HG02623 (cell line): ENCODE results near the gene PRKAR1A.

Experiments
- ATAC-seq: cut with Tn5 transposase; IDR thresholded peaks from one replicate; pipeline ENCODE4 v1.9.1; 2021; ENCODE audit warnings: moderate library complexity; ENCODE audit not compliant: unreplicated experiment

The PRKAR1A gene

GRCh38 chr17:68541816-68542215, 29.6 kb downstream of the PRKAR1A start:
- ATAC-seq = no peak

- no peak for ATAC-seq
These were observed 30.7 kb downstream of the PRKAR1A start for GRCh38 chr17:68542698-68543463.

- no peak for ATAC-seq
These were observed 32.1 kb downstream of the PRKAR1A start for GRCh38 chr17:68544111-68544915.

- ATAC-seq = no peak
These were observed 44.3 kb downstream of the PRKAR1A start for GRCh38 chr17:68556551-68556950.

- no peak for ATAC-seq
These were observed 47.1 kb downstream of the PRKAR1A start for GRCh38 chr17:68559316-68559715.

GRCh38 chr17:68560966-68561720, 48.9 kb downstream of the PRKAR1A start:
- ATAC-seq = no peak

GRCh38 chr17:68562736-68563135, 50.5 kb downstream of the PRKAR1A start:
- no peak for ATAC-seq

GRCh38 chr17:68564415-68565111, 52.3 kb downstream of the PRKAR1A start:
- no peak for ATAC-seq

GRCh38 chr17:68565661-68566441, 53.6 kb downstream of the PRKAR1A start:
- ATAC-seq = no peak

GRCh38 chr17:68566442-68566738, 54.2 kb downstream of the PRKAR1A start:
- no peak for ATAC-seq

GRCh38 chr17:68567035-68567434, 54.8 kb downstream of the PRKAR1A start:
- ATAC-seq = no peak

- ATAC-seq = no peak
These were observed 55.4 kb downstream of the PRKAR1A start for GRCh38 chr17:68567581-68567980.

- ATAC-seq = no peak
These were observed 56.4 kb downstream of the PRKAR1A start for GRCh38 chr17:68568581-68568980.

- no peak for ATAC-seq
These were observed 57.1 kb downstream of the PRKAR1A start for GRCh38 chr17:68569346-68569745.

- ATAC-seq = no peak
These were observed 58.3 kb downstream of the PRKAR1A start for GRCh38 chr17:68570526-68570925.

GRCh38 chr17:68572138-68572842, 60.1 kb downstream of the PRKAR1A start:
- no peak for ATAC-seq

- ATAC-seq = no peak
These were observed 61.1 kb downstream of the PRKAR1A start for GRCh38 chr17:68573338-68573737.

GRCh38 chr17:68576137-68576536, 63.9 kb downstream of the PRKAR1A start:
- ATAC-seq = no peak

GRCh38 chr17:68576811-68577496, 64.7 kb downstream of the PRKAR1A start:
- no peak for ATAC-seq
